ELF-1 (cell line): ENCODE data around the gene CLIP3.
"Not testable (repeated sequence)": the region's sequence is repeated elsewhere in the genome, so short reads cannot be mapped to it uniquely, and the experiment has no call there.

Source experiments
- DNase-seq: peaks from one replicate; pipeline ENCODE4 v3.0.0-alpha.2; 2016; ENCODE audit warnings: low read depth, low spot score

The CLIP3 gene

DNA sequence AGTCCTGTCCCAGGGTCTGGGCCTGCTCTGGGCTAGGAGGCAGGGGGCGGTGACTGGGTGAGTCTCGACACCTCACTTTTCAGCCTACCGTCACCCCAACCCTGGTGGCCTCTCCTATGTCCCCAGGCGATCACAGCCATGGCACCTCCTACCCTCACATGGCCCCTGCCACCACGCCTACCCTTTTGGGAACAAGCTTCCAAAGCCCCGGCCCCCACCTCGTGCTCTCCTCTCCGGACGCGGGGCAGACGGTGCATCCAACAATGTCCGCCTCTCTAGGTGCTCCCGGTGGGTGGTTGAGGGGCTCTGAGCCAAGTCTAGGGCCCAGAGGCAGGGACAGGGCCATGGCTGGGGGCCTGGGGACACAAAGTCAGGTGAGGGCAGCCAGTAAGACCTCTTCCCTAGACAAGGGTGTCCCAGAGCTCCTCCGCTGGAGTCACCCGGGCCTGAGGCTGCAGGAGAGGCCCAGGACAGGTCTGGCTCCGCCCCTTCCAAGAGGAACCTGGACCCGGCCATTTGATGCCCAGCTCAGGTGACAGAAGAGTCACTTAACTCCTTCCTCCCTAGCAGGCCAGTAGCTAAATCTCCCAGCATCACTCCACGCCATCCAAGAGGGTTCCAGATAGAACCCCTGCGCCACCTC is 24.2 kb downstream of the CLIP3 start, which contains the start of gene SYNE4:
Gene SYNE4 (minus strand): TSS at position 478 of the 643 bp plus-strand sequence. CDS start 132 bp downstream, at position 346.
- DNase-seq = peak; percentile 79

DNA sequence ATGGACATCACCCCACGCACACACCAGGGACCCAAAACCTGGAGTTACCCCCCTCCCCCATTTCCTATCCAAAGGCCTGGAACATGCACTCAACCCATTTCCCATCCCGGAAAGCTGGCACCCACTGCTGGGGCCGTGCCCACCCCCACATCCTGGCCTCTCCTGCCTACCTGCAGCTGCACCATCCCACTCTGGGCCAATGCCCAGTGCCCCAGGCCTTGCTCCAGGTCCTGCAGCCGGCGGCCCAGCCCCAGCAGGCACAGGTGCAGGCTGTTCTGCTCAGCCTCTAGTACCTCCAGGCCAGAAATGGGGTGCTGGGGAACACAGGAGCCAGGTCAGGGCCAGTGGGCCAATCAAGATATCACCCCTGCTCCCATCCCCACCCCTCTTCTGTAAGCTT is 25.7 kb downstream of the CLIP3 start:
- no peak for DNase-seq

- DNase-seq = no peak
Observed at GRCh38 chr19:36003284-36003683, 29.4 kb downstream of the CLIP3 start.

DNA sequence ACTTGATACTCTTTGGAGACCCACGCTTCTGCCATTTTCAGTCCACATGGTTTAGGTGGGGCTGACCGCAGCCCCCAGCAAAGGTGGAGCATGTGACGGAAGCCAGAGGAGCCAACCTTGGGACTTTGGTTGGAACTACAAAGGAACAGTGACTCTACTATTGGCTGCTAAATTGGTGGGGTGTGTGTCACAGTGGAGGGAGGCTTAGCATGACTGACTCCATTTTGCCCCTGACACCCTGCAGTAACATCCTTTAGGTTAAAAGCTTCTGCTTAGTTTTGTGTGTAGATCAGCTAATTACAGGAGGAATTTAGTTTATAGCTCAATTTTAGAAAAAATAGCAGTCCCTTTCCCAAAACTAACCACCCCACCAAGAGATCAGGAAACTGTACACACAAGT is 31.1 kb downstream of the CLIP3 start:
- no peak for DNase-seq

GRCh38 chr19:35996777-35997176 is 35.9 kb downstream of the CLIP3 start:
- no peak for DNase-seq

DNA sequence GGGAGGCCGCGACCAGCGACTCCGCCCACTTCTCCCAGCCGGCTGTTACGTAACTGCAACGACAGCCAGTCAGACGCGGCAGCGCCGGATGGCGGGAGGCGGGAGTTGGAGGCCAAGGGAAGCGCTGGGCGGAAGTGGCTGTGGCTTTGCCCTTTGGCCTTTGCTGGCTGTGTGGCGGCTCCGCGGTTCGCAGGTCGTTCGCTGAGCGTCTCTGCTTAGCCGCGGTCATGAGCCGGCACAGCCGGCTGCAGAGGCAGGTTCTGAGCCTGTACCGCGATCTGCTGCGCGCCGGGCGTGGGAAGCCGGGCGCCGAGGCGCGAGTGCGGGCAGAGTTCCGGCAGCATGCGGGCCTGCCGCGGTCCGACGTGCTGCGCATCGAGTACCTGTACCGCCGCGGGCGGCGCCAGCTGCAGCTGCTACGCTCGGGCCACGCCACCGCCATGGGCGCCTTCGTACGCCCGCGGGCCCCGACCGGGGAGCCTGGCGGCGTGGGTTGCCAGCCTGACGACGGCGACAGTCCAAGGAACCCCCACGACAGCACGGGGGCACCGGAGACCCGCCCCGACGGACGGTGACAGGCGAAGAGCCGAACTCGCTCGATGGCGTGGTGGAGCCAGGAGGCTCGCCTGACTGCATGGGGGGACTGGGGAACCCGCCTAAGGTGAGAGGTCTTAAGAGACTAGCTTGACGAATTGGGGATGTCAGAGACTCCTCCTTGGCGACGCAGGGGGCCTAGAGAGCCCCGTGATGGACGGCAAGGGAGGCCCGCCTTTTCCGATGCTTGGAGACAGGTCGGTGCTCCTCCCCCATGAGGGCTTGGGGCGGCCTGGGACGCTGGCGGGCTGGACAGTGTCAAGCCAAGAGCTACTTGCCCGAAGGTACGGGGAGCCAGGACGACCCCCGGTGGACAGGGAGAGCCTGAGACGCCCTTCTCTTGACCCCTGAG is 37.4 kb downstream of the CLIP3 start, which contains the start of gene SDHAF1:
Gene SDHAF1 (plus strand): TSS at position 141 of the 946 bp plus-strand sequence. CDS start 87 bp downstream, at position 228.
- DNase-seq = peak; percentile 95

DNA sequence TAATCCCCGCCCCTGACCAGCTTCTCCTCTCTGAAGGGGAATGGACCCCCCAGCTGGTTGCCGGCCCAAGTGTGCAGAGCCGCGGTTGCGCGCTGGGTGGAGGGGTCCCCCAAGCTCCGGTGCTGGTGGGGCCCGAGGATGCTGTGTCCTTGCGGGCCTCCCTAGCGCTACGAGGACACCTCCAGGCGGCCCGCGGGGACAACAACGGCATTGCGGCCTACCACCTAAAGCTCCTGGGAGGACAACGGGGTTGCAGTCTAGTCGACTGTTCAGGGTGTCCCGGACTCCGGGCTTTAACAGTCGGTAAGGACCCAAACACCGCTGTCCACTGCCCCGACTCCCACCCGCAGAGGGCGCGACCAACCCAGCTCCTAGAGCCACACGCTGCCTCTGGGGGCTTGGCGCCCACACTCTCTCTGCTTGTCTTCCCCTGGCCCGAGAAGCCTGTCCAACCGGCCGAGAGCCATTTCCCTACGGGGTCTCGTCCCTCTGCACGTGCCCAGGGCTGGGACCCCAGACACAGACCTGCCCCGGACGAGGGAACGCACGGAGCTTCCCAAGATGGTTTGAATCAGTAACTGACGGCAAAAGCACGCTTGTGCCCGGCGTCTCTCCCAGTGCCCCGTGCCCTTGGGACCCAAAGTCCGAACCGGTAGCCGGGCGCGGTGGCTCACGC is 38.6 kb downstream of the CLIP3 start:
- no peak for DNase-seq

DNA sequence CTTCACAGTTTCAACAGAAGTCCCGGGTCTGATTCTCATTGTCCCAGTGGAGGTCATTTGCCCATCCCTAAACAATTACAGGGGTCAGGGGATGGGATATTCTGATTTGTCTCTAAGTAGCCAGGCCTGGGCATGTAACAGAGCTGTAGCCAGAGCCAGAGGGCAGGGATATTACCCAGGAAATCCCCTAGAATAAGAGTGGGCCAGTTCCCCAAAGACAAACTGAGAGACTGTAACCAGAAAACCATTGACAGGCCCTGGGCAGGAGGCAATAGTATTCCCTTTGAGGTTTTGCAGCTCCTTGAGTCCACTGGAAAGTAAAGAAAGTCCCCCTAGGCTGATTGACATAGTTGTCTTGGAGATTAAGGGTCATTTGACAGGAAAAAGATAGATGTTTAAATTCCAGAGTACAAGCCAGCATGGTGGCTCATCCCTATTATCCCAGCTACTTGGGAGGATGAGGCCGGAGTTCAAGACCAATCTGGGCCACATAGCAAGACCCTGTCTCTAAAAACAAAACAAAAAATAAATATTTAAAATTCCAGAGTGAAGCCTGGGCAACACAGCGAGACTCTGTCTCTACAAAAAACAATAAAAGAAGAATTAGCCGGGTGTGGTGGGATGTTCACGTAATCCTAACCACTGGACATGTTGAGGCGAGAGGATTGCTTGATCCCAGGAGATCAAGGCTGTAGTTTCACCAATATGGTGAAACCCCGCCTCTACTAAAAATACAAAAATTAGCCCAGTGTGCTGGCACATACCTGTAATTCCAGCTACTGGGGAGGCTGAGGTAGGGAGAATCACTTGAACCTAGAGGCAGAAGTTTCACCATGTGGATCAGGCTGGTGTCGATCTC is 39.5 kb downstream of the CLIP3 start:
- no peak for DNase-seq

- no peak for DNase-seq
Observed at GRCh38 chr19:35991731-35992450, 40.8 kb downstream of the CLIP3 start.

- no peak for DNase-seq
Observed at GRCh38 chr19:35990771-35991730, 41.6 kb downstream of the CLIP3 start.

DNA sequence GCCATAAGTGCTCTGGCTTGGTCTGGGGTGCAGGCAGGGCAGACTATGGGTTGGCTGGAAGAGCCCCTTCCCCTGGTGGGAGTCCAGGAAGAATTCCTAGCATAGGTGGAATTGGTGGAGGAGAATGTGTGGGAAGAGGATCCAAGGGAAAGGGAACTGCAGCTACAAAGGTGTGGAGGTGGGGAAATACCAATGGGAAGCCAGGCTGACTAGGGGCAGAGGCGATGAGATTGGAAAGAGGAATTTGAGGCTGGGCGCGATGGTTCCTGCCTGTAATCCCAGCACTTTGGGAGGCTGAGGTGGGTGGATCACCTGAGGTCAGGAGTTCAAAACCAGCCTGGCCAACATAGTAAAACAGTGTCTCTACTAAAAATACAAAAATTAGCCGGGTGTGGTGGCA is 42.5 kb downstream of the CLIP3 start:
- no peak for DNase-seq

GRCh38 chr19:35988824-35989223 is 43.8 kb downstream of the CLIP3 start:
- DNase-seq = no peak

GRCh38 chr19:35987571-35987896 is 45.1 kb downstream of the CLIP3 start:
- no peak for DNase-seq

GRCh38 chr19:35986664-35987570 is 45.8 kb downstream of the CLIP3 start:
- DNase-seq = peak; percentile 36

GRCh38 chr19:35986111-35986510 is 46.6 kb downstream of the CLIP3 start:
- DNase-seq = no peak

GRCh38 chr19:35983177-35983576 is 49.5 kb downstream of the CLIP3 start:
- DNase-seq = no peak

DNA sequence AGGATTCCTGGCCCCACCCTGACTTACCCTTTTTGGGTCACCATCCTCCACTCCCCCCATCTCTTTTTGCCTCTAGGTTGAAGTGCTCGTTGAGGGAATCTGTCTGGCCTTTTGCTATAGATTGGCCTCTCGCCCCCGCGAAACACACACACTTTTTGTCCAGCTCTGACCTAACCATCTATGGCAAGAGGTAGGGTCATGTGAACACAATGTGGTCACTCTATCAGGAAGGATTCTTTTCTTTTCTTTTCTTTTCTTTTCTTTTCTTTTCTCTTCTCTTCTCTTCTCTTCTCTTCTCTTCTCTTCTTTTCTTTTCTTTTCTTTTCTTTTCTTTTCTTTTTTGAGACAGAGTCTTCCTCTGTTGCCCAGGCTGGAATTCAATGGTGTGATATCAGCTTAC is 51.7 kb downstream of the CLIP3 start:
- DNase-seq = not testable (repeated sequence)

DNA sequence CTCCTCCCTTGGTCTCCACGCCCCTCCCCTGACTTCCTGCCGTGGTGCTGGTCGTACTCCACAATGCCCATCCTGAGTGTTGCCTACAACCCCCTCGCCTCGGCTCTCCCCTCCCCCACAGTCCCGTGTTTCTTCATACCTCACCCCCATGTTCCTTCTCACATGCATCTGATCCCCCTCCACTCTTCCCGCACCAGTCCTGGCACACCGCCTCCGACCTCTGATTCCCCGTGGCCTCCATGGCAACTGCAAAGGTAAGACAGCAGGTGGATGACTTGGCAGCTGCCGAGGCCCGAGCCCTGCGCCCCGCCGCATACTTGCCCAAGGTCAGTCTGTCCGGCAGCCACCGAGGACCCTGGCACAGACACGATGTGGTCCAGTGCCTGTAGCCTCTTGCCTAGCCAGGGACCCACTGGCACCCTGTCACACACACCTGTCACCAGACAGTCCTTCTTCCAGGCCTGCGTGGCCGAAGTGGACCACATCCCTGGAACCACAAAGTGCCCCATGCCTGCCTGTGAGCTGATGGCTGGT is 53.8 kb downstream of the CLIP3 start:
- no peak for DNase-seq
